Osteoblast (primary cell): ENCODE results near the gene FURIN. TPM values are rescaled to one million over a fixed set of nuclear protein-coding genes. Genes with fewer than 3 reads are reported as not detected.
"Not testable (repeated sequence)": the region's sequence is repeated elsewhere in the genome, so short reads cannot be mapped to it uniquely, and the experiment has no call there.

Source experiments
- DNase-seq: peaks from one replicate; pipeline ENCODE4 v3.0.0; 2011; ENCODE audit warnings: low spot score, mixed read lengths; ENCODE audit not compliant: insufficient read length; ENCODE audit errors: missing footprints
- H2AFZ ChIP-seq: 2 replicates; pipeline ENCODE4 v1.6.0; 2011; ENCODE audit warnings: mild to moderate bottlenecking, low read length
- H3K27ac ChIP-seq: 2 replicates; pipeline ENCODE4 v1.5.1; 2011; ENCODE audit warnings: mild to moderate bottlenecking, low read depth, low read length, moderate library complexity
- H3K27me3 ChIP-seq: 2 replicates; pipeline ENCODE4 v1.6.0; 2012; ENCODE audit warnings: mild to moderate bottlenecking, control low read depth, inconsistent platforms, low read length, moderate library complexity; ENCODE audit not compliant: insufficient read depth
- H3K36me3 ChIP-seq: 2 replicates; pipeline ENCODE4 v1.5.1; 2011; ENCODE audit warnings: mild to moderate bottlenecking, low read length, control low read depth, moderate library complexity; ENCODE audit not compliant: insufficient read depth
- H3K4me1 ChIP-seq: 2 replicates; pipeline ENCODE4 v1.5.1; 2011; ENCODE audit warnings: mild to moderate bottlenecking, low read length, control low read depth, moderate library complexity; ENCODE audit not compliant: insufficient read depth
- H3K4me2 ChIP-seq: 2 replicates; pipeline ENCODE4 v1.6.0; 2011; ENCODE audit warnings: mild to moderate bottlenecking, low read length; ENCODE audit not compliant: insufficient read depth
- H3K4me3 ChIP-seq: fragments of 200-600 bp; sonication (generic); 3 replicates; pipeline ENCODE4 v1.5.1; 2012; ENCODE audit warnings: mild to moderate bottlenecking, low read length, inconsistent platforms; ENCODE audit not compliant: insufficient read depth
- H3K79me2 ChIP-seq: 2 replicates; pipeline ENCODE4 v1.6.0; 2012; ENCODE audit warnings: mild to moderate bottlenecking, low read length, control low read depth, inconsistent platforms; ENCODE audit not compliant: insufficient read depth
- H3K9me3 ChIP-seq: 2 replicates; pipeline ENCODE4 v1.5.1; 2011; ENCODE audit warnings: low read depth, low read length, control low read depth
- H4K20me1 ChIP-seq: 2 replicates; pipeline ENCODE4 v1.6.0; 2012; ENCODE audit warnings: mild to moderate bottlenecking, low read length, control low read depth; ENCODE audit not compliant: insufficient read depth
- CTCF ChIP-seq: IDR thresholded peaks from 2 replicates; pipeline ENCODE4 v1.5.1; 2011; ENCODE audit warnings: mild to moderate bottlenecking, low read depth, low read length, moderate library complexity; ENCODE audit errors: extremely low read depth
- total RNA-seq: library from RNA; depleted of rRNA; stranded (reverse); fragments of >200 nt; gene quantifications from 2 replicates; pipeline ENCODE4 v1.2.3, GENCODE V29; 2012

Gene FURIN
- total RNA-seq, 1 donor: 39.1 TPM

GRCh38 chr15:90844696-90845095 is 23.7 kb upstream of the FURIN start:
- peak overlapping the region; percentile 0 for H3K4me2 ChIP-seq
- no peak overlapping the region for H3K27ac ChIP-seq

GRCh38 chr15:90845201-90845949 is 23.0 kb upstream of the FURIN start:
- H3K79me2 ChIP-seq: no peaks in the 10 kb centered on the region
- H3K36me3 ChIP-seq: no peaks in the 10 kb centered on the region
- H3K9me3 ChIP-seq: no peaks in the 10 kb centered on the region
- H3K27ac ChIP-seq: peak overlapping the region; percentile 52
- H3K4me1 ChIP-seq: peaks cover 4% of the 10 kb centered on the region
- DNase-seq: peak; percentile 93
- no peak for TF ChIP-seq CTCF
- no peaks in the 10 kb centered on the region for H4K20me1 ChIP-seq
- peak overlapping the region; percentile 7 for H2AFZ ChIP-seq
- no peaks in the 10 kb centered on the region for H3K27me3 ChIP-seq
- no peak overlapping the region for H3K4me3 ChIP-seq
- peak overlapping the region; percentile 0 for H3K4me2 ChIP-seq

More at GRCh38 chr15:90844696-90845095, 23.7 kb upstream of the FURIN start:
- H2AFZ ChIP-seq: peak overlapping the region; percentile 7
- H4K20me1 ChIP-seq: no peaks in the 10 kb centered on the region
- H3K4me3 ChIP-seq: no peak overlapping the region
- no peak for DNase-seq
- H3K9me3 ChIP-seq: no peaks in the 10 kb centered on the region
- no peaks in the 10 kb centered on the region for H3K79me2 ChIP-seq
- H3K27me3 ChIP-seq: no peaks in the 10 kb centered on the region
- TF ChIP-seq CTCF: no peak
- H3K36me3 ChIP-seq: no peaks in the 10 kb centered on the region
- H3K4me1 ChIP-seq: peaks cover 4% of the 10 kb centered on the region

DNA sequence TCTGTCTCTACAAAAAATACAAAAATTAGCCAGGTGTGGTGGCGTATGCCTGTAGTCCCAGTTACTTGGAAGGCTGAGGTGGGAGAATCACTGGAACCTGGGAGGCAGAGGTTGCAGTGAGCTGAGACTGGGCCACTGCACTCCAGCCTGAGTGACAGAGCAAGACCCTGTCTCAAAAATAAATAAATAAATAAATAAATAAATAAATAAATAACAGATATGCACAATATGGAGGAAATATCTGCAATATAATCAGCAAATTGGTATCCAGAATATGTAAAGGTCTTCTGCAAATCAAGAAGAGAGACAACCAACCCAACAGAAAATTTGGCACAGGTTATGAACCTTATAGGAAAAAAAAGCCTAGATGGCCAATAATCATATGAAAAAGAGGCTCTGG is 19.0 kb upstream of the FURIN start:
- DNase-seq, H3K36me3 ChIP-seq, H3K9me3 ChIP-seq, H3K27me3 ChIP-seq, H4K20me1 ChIP-seq, H3K4me3 ChIP-seq, H3K27ac ChIP-seq, H3K4me2 ChIP-seq, H3K79me2 ChIP-seq, H2AFZ ChIP-seq: not testable (repeated sequence)
- peaks cover 10% of the 10 kb centered on the region for H3K4me1 ChIP-seq

DNA sequence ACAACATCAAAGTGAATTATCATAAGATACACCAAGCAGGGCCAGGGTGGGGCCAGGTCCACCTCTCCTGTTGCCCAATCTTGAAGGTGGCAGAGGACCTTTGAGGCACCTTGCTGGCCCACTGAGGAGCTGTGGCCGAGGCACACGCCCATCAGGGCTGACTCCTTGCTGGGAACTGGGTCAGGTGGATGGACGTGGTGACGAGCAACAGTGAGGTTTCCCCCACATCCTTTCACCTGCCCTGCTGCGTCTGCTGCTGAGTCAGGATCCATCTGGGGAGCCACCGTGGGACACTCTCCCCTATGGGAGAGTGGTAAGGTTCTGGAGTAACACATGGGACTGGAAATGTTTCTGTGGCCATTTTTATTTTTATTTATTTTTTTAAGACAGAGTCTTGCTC is 17.3 kb upstream of the FURIN start:
- Histone ChIP-seq H3K79me2 (no peaks in the 10 kb centered on the region), H3K4me2 (no peak overlapping the region), H2AFZ (no peak overlapping the region), H3K4me1 (peaks cover 7% of the 10 kb centered on the region), H3K36me3 (no peaks in the 10 kb centered on the region), H3K27me3 (no peaks in the 10 kb centered on the region), H4K20me1 (no peaks in the 10 kb centered on the region), H3K4me3 (no peak overlapping the region), H3K27ac (no peak overlapping the region), H3K9me3 (no peaks in the 10 kb centered on the region)
- TF ChIP-seq CTCF: no peak
- DNase-seq: no peak
